ENCODE measurements around the gene MET. TPM values are rescaled to one million over a fixed set of nuclear protein-coding genes. Genes with fewer than 3 reads are reported as not detected.

MET gene
- total and polyA plus RNA-seq, 2 donors = 1.4 to 12.0 TPM

GRCh38 chr7:116787881-116788280 is 115.9 kb downstream of the MET start:
- Histone ChIP-seq H3K36me3 (ENCODE audit: control insufficient read depth in 2 of 2, insufficient read depth in 2 of 2, low read length in 1 of 2) (no peaks in the 10 kb centered on the region), H3K9me3 (ENCODE audit: control insufficient read depth in 2 of 2, insufficient read depth in 1 of 2, low read length in 1 of 2) (no peaks in the 10 kb centered on the region), H3K4me3 (ENCODE audit: low read length in 2 of 2) (no peak overlapping the region), H3K27me3 (ENCODE audit: control insufficient read depth in 2 of 2, insufficient read depth in 1 of 2, low read length in 1 of 2) (no peaks in the 10 kb centered on the region), H3K4me1 (ENCODE audit: control insufficient read depth in 2 of 2, insufficient read depth in 2 of 2, low read length in 2 of 2) (no peaks in the 10 kb centered on the region), H3K27ac (ENCODE audit: low read depth in 1 of 2, low read length in 1 of 2) (no peak overlapping the region)
- WGBS = 94% methylated on average over 2 of the region's 2 CpGs
- no peak for DNase-seq (ENCODE audit: low read depth in 6 of 9, low spot score in 9 of 9)

DNA sequence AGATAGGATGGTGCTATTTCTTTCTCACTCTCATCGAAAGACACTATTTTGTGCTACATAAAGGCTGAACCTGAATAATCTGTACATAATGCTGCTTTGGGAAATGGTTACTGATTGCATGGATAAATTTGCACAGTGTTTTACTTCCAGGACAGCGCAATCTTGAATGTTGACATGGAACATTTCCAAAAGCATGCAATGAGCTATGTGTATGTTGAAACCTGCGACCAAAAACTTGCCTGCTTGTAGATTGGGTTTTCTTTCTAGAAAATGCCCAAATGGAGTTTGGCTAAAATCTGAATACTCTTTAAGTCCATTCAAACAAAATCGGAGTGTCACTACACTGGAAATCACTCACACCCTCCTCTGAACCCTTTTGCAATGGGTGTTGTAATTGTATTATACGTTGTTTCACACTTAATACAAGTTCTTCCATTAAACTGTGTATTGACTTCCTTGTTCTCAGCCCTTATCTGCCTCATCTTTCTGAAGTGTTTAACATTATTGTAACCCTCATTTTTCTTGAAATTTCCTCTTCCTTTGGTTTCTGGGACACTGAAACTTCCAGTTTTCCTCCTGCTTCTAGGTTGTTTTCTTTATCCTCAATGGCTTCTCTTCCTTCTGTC is 116.7 kb downstream of the MET start:
- H3K36me3 ChIP-seq (ENCODE audit: control insufficient read depth in 2 of 2, insufficient read depth in 2 of 2, low read length in 1 of 2) = no peaks in the 10 kb centered on the region
- H3K4me3 ChIP-seq (ENCODE audit: low read length in 2 of 2) = no peak overlapping the region
- 92% methylated on average over 5 of the region's 5 CpGs for WGBS
- no peaks in the 10 kb centered on the region for H3K9me3 ChIP-seq (ENCODE audit: control insufficient read depth in 2 of 2, insufficient read depth in 1 of 2, low read length in 1 of 2)
- no peak overlapping the region for H3K27ac ChIP-seq (ENCODE audit: low read depth in 1 of 2, low read length in 1 of 2)
- H3K27me3 ChIP-seq (ENCODE audit: control insufficient read depth in 2 of 2, insufficient read depth in 1 of 2, low read length in 1 of 2) = no peaks in the 10 kb centered on the region
- no peak for DNase-seq (ENCODE audit: low read depth in 6 of 9, low spot score in 9 of 9)
- H3K4me1 ChIP-seq (ENCODE audit: control insufficient read depth in 2 of 2, insufficient read depth in 2 of 2, low read length in 2 of 2) = no peaks in the 10 kb centered on the region

- no peak overlapping the region for H3K27ac ChIP-seq (ENCODE audit: low read depth in 1 of 2, low read length in 1 of 2)
- H3K36me3 ChIP-seq (ENCODE audit: control insufficient read depth in 2 of 2, insufficient read depth in 2 of 2, low read length in 1 of 2) = no peaks in the 10 kb centered on the region
- H3K9me3 ChIP-seq (ENCODE audit: control insufficient read depth in 2 of 2, insufficient read depth in 1 of 2, low read length in 1 of 2) = no peaks in the 10 kb centered on the region
- H3K4me3 ChIP-seq (ENCODE audit: low read length in 2 of 2) = no peak overlapping the region
- H3K4me1 ChIP-seq (ENCODE audit: control insufficient read depth in 2 of 2, insufficient read depth in 2 of 2, low read length in 2 of 2) = no peaks in the 10 kb centered on the region
- WGBS = 98% methylated on average over 3 of the region's 3 CpGs
- DNase-seq (ENCODE audit: low read depth in 6 of 9, low spot score in 9 of 9) = no peak
- H3K27me3 ChIP-seq (ENCODE audit: control insufficient read depth in 2 of 2, insufficient read depth in 1 of 2, low read length in 1 of 2) = no peaks in the 10 kb centered on the region
These were observed 118.0 kb downstream of the MET start for GRCh38 chr7:116790025-116790424.

DNA sequence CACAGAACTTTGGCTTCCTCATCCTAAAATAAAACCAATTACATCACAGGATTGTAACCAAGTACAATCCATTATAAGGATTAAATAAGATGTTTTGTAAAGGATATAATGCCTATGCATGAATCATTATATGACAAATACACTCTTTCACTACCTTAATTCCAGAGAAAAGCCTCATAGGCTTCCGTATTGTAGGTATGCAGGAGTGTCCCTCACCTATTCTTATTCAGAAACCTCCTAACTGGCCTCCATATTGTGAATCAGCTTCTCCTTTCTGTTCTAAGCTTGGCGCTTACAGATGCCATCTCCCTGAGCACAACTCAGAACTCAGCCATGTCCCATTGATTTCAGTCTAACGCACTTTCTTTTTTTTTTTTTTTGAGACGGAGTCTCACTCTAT is 120.8 kb downstream of the MET start:
- Histone ChIP-seq H3K27me3 (ENCODE audit: control insufficient read depth in 2 of 2, insufficient read depth in 1 of 2, low read length in 1 of 2) (no peaks in the 10 kb centered on the region), H3K9me3 (ENCODE audit: control insufficient read depth in 2 of 2, insufficient read depth in 1 of 2, low read length in 1 of 2) (no peaks in the 10 kb centered on the region), H3K4me3 (ENCODE audit: low read length in 2 of 2) (no peak overlapping the region), H3K36me3 (ENCODE audit: control insufficient read depth in 2 of 2, insufficient read depth in 2 of 2, low read length in 1 of 2) (no peaks in the 10 kb centered on the region), H3K27ac (ENCODE audit: low read depth in 1 of 2, low read length in 1 of 2) (no peak overlapping the region), H3K4me1 (ENCODE audit: control insufficient read depth in 2 of 2, insufficient read depth in 2 of 2, low read length in 2 of 2) (no peaks in the 10 kb centered on the region)
- no peak for DNase-seq (ENCODE audit: low read depth in 6 of 9, low spot score in 9 of 9)
- 96% methylated on average over 4 of the region's 4 CpGs for WGBS

DNA sequence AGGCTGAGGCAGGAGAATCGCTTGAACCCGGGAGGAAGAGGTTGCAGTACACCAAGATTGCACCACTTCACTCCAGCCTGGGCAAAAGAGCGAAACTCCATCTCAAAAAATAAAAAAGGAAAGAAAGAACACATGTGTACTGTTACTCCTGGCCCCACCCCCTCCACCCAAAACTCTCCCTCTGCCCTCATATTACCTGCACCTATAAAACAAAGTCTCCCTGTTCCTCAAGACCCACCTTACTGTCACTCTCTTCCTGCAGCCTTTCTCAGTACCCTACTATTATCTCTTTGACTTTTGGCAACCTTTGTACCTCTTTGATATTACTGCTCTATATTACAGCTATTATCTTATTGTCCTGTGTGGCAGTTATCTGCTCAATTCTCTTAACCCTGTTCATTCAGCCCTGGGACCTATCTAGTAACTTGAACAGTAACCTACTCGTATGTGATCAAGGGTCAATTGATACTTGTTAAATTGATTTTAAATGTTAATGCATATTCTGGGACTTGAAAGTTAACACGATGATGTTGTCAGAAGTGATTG is 121.9 kb downstream of the MET start:
- H3K9me3 ChIP-seq (ENCODE audit: control insufficient read depth in 2 of 2, insufficient read depth in 1 of 2, low read length in 1 of 2) = no peaks in the 10 kb centered on the region
- H3K36me3 ChIP-seq (ENCODE audit: control insufficient read depth in 2 of 2, insufficient read depth in 2 of 2, low read length in 1 of 2) = no peaks in the 10 kb centered on the region
- no peaks in the 10 kb centered on the region for H3K27me3 ChIP-seq (ENCODE audit: control insufficient read depth in 2 of 2, insufficient read depth in 1 of 2, low read length in 1 of 2)
- DNase-seq (ENCODE audit: low read depth in 6 of 9, low spot score in 9 of 9) = no peak
- H3K4me1 ChIP-seq (ENCODE audit: control insufficient read depth in 2 of 2, insufficient read depth in 2 of 2, low read length in 2 of 2) = no peaks in the 10 kb centered on the region
- H3K4me3 ChIP-seq (ENCODE audit: low read length in 2 of 2) = no peak overlapping the region
- 97% methylated on average over 5 of the region's 5 CpGs for WGBS
- no peak overlapping the region for H3K27ac ChIP-seq (ENCODE audit: low read depth in 1 of 2, low read length in 1 of 2)

DNA sequence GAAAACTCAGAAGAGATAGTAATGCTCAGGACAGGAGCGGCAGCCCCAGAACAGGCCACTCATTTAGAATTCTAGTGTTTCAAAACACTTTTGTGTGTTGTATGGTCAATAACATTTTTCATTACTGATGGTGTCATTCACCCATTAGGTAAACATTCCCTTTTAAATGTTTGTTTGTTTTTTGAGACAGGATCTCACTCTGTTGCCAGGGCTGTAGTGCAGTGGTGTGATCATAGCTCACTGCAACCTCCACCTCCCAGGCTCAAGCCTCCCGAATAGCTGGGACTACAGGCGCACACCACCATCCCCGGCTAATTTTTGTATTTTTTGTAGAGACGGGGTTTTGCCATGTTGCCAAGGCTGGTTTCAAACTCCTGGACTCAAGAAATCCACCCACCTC is 124.5 kb downstream of the MET start:
- Histone ChIP-seq H3K4me3 (ENCODE audit: low read length in 2 of 2) (no peak overlapping the region), H3K4me1 (ENCODE audit: control insufficient read depth in 2 of 2, insufficient read depth in 2 of 2, low read length in 2 of 2) (no peaks in the 10 kb centered on the region), H3K27ac (ENCODE audit: low read depth in 1 of 2, low read length in 1 of 2) (no peak overlapping the region), H3K9me3 (ENCODE audit: control insufficient read depth in 2 of 2, insufficient read depth in 1 of 2, low read length in 1 of 2) (no peaks in the 10 kb centered on the region), H3K36me3 (ENCODE audit: control insufficient read depth in 2 of 2, insufficient read depth in 2 of 2, low read length in 1 of 2) (no peaks in the 10 kb centered on the region), H3K27me3 (ENCODE audit: control insufficient read depth in 2 of 2, insufficient read depth in 1 of 2, low read length in 1 of 2) (no peaks in the 10 kb centered on the region)
- 97% methylated on average over 5 of the region's 5 CpGs for WGBS
- no peak for DNase-seq (ENCODE audit: low read depth in 6 of 9, low spot score in 9 of 9)

DNA sequence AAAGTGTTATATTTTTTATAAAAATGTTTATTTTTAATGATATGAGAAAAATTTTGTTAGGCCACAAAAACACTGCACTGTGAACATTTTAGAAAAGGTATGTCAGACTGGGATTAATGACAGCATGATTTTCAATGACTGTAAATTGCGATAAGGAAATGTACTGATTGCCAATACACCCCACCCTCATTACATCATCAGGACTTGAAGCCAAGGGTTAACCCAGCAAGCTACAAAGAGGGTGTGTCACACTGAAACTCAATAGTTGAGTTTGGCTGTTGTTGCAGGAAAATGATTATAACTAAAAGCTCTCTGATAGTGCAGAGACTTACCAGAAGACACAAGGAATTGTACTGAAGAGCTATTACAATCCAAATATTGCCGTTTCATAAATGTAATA is 125.6 kb downstream of the MET start:
- Histone ChIP-seq H3K27me3 (ENCODE audit: control insufficient read depth in 2 of 2, insufficient read depth in 1 of 2, low read length in 1 of 2) (no peaks in the 10 kb centered on the region), H3K4me1 (ENCODE audit: control insufficient read depth in 2 of 2, insufficient read depth in 2 of 2, low read length in 2 of 2) (peaks cover 0 to under 1% of the 10 kb centered on the region in 2 donors), H3K4me3 (ENCODE audit: low read length in 2 of 2) (no peak overlapping the region), H3K27ac (ENCODE audit: low read depth in 1 of 2, low read length in 1 of 2) (no peak overlapping the region), H3K9me3 (ENCODE audit: control insufficient read depth in 2 of 2, insufficient read depth in 1 of 2, low read length in 1 of 2) (no peaks in the 10 kb centered on the region), H3K36me3 (ENCODE audit: control insufficient read depth in 2 of 2, insufficient read depth in 2 of 2, low read length in 1 of 2) (no peaks in the 10 kb centered on the region)
- no peak for DNase-seq (ENCODE audit: low read depth in 6 of 9, low spot score in 9 of 9)
- WGBS = 92% methylated on average over 2 of the region's 2 CpGs

GRCh38 chr7:116798232-116798631 is 126.2 kb downstream of the MET start:
- Histone ChIP-seq H3K27ac (ENCODE audit: low read depth in 1 of 2, low read length in 1 of 2) (no peak overlapping the region), H3K4me3 (ENCODE audit: low read length in 2 of 2) (no peak overlapping the region), H3K27me3 (ENCODE audit: control insufficient read depth in 2 of 2, insufficient read depth in 1 of 2, low read length in 1 of 2) (no peaks in the 10 kb centered on the region), H3K36me3 (ENCODE audit: control insufficient read depth in 2 of 2, insufficient read depth in 2 of 2, low read length in 1 of 2) (no peaks in the 10 kb centered on the region), H3K4me1 (ENCODE audit: control insufficient read depth in 2 of 2, insufficient read depth in 2 of 2, low read length in 2 of 2) (peaks cover 0 to 2% of the 10 kb centered on the region in 2 donors), H3K9me3 (ENCODE audit: control insufficient read depth in 2 of 2, insufficient read depth in 1 of 2, low read length in 1 of 2) (no peaks in the 10 kb centered on the region)
- WGBS = 84% methylated on average over 3 of the region's 3 CpGs
- DNase-seq (ENCODE audit: low read depth in 6 of 9, low spot score in 9 of 9) = no peak

DNA sequence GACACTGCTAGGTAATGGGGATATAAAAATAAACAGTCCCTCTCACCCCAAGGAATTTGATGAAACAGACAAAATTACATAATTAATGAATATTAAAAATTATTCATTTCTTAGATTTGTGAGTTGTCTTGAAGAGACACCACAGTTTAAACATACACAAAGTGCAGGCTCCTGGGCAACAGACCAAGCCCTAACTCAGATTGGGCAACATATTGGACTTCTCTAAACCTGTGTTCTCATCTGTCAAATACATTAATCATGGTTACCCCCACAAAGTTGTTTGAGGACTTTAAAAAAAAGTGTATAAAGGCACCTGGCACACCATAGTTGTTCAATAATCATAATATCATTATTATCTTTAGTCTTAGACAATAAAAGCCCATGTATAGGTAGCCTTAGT is 127.9 kb downstream of the MET start:
- H3K27me3 ChIP-seq (ENCODE audit: control insufficient read depth in 2 of 2, insufficient read depth in 1 of 2, low read length in 1 of 2) = no peaks in the 10 kb centered on the region
- no peaks in the 10 kb centered on the region for H3K36me3 ChIP-seq (ENCODE audit: control insufficient read depth in 2 of 2, insufficient read depth in 2 of 2, low read length in 1 of 2)
- no peak overlapping the region for H3K27ac ChIP-seq (ENCODE audit: low read depth in 1 of 2, low read length in 1 of 2)
- H3K9me3 ChIP-seq (ENCODE audit: control insufficient read depth in 2 of 2, insufficient read depth in 1 of 2, low read length in 1 of 2) = no peaks in the 10 kb centered on the region
- H3K4me1 ChIP-seq (ENCODE audit: control insufficient read depth in 2 of 2, insufficient read depth in 2 of 2, low read length in 2 of 2) = peaks cover 0 to 2% of the 10 kb centered on the region in 2 donors
- H3K4me3 ChIP-seq (ENCODE audit: low read length in 2 of 2) = no peak overlapping the region
- no peak for DNase-seq (ENCODE audit: low read depth in 6 of 9, low spot score in 9 of 9)
